ENCODE results near the gene FAM241A. TPM values are rescaled to one million over a fixed set of nuclear protein-coding genes. Genes with fewer than 3 reads are reported as not detected.

The FAM241A gene
- total and polyA plus RNA-seq, 9 of the 15 experiments (the other 6 are each of a cell fraction or from before 2014, with no cell fraction given): 2.3 to 8.5 (median 5.3) TPM

GRCh38 chr4:112173593-112174558, 28.6 kb downstream of the FAM241A start:
- CTCF ChIA-PET (ENCODE audit: low intra/inter-chr PET ratio): no interaction called here
- DNase-seq (ENCODE audit: extremely low read depth in 1 of 4, low spot score in 3 of 4) (no peak), FAIRE-seq (no peak), ATAC-seq (no peak)
- H3K9ac ChIP-seq (ENCODE audit: insufficient read depth in 1 of 2, low read depth in 2 of 2, low read length in 2 of 2): 0 out of 4 replicates have a peak overlapping the region, but pooled peaks of 1 of the 2 experiments have one; percentile 6
- intact Hi-C loops (cut with micrococcal nuclease): no loop called here
- in situ Hi-C loops (cut with MboI): no loop called here
- peaks cover under 1 to 18% of the 10 kb centered on the region in 2 experiments; a peak in 2 of 5 replicates for H3K4me1 ChIP-seq (replicated peaks in 1 of 2; ENCODE audit: control insufficient read depth in 2 of 2, insufficient read depth in 2 of 2, low read length in 2 of 2)
- TF ChIP-seq ESRRA (IDR thresholded peaks at IDR 0.05; ENCODE audit: borderline replicate concordance, low read depth) (no peak), SAFB2 (IDR thresholded peaks at IDR 0.05; ENCODE audit: borderline replicate concordance, low read depth, low read length, severe bottlenecking) (no peak), ZFP91 (CRISPR knock-in tag; IDR thresholded peaks at IDR 0.05) (no peak), ZKSCAN3 (CRISPR knock-in tag; IDR thresholded peaks at IDR 0.05) (no peak), ETV1 (tag; conservative IDR thresholded peaks at IDR 0.05; ENCODE audit: low read depth) (no peak), HDAC1 (IDR thresholded peaks at IDR 0.05) (no peak), NRF1 (conservative IDR thresholded peaks at IDR 0.05 in 1 of 2, IDR thresholded peaks at IDR 0.05 in 1 of 2) (no peak), JUNB (CRISPR knock-in tag; conservative IDR thresholded peaks at IDR 0.05) (no peak), HDAC2 (IDR thresholded peaks at IDR 0.05) (no peak), ZBED1 (IDR thresholded peaks at IDR 0.05) (no peak), POU5F1 (IDR thresholded peaks at IDR 0.05; ENCODE audit: borderline replicate concordance, low read depth, low read length, partially characterized antibody) (no peak)
- TF ChIP-seq, protein P1, sequence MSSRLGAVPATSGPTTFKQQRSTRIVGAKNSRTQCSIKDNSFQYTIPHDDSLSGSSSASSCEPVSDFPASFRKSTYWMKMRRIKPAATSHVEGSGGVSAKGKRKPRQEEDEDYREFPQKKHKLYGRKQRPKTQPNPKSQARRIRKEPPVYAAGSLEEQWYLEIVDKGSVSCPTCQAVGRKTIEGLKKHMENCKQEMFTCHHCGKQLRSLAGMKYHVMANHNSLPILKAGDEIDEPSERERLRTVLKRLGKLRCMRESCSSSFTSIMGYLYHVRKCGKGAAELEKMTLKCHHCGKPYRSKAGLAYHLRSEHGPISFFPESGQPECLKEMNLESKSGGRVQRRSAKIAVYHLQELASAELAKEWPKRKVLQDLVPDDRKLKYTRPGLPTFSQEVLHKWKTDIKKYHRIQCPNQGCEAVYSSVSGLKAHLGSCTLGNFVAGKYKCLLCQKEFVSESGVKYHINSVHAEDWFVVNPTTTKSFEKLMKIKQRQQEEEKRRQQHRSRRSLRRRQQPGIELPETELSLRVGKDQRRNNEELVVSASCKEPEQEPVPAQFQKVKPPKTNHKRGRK (tag; IDR thresholded peaks at IDR 0.05): no peak
- H3K4me2 ChIP-seq (ENCODE audit: insufficient read depth, low read length): no peak overlapping the region
- peaks cover 3% of the 10 kb centered on the region; the same call in 1 of the 2 replicates for H3K9me3 ChIP-seq (replicated peaks; ENCODE audit: control insufficient read depth, insufficient read depth, low read depth, low read length)
- no peaks in the 10 kb centered on the region for H4K20me1 ChIP-seq (replicated peaks; ENCODE audit: control insufficient read depth, insufficient read depth, low read length)
- H3K27ac ChIP-seq (ENCODE audit: extremely low read depth, low read depth, low read length): no peak overlapping the region
- no TSS peak for BruUV-seq (replicated peaks)
- no peaks in the 10 kb centered on the region for H3K27me3 ChIP-seq (ENCODE audit: control insufficient read depth in 2 of 2, insufficient read depth in 2 of 2, low read length in 2 of 2)
- H2AFZ ChIP-seq (ENCODE audit: low read depth, low read length): no peak overlapping the region
- POLR2A ChIA-PET: interaction anchor here (1.5 kb wide), 1 partner anchor 10 kb away, joined by 4 read pairs; no protein-coding TSS in a partner anchor
- no peaks in the 10 kb centered on the region for H3K9me1 ChIP-seq (ENCODE audit: control insufficient read depth, insufficient read depth, low read length)
- H3K4me3 ChIP-seq: no peak overlapping the region
- peaks cover 17% of the 10 kb centered on the region; the same call in 2 of the 3 replicates for H3K36me3 ChIP-seq (ENCODE audit: control insufficient read depth, insufficient read depth, low read length)
- 94% methylated on average over 6 of the region's 8 CpGs for WGBS (ENCODE audit: insufficient coverage, low coverage, missing lambda C conversion rate)
- H3K79me2 ChIP-seq (ENCODE audit: control insufficient read depth, insufficient read depth, low read length): peaks cover 14% of the 10 kb centered on the region; the same call in 2 of the 3 replicates

Measured in K562 (cell line).